Left cardiac atrium (tissue), 2 donors: Measurements from ENCODE around the gene ANAPC16. TPM values are rescaled to one million over a fixed set of nuclear protein-coding genes. Genes with fewer than 3 reads are reported as not detected.

Source experiments
- total RNA-seq, 2 donors: library from RNA; stranded (reverse); fragmentation: NEBNext Ultra II Directional; extraction: Animal tissue kit (Norgen Biotek cat#: 25700); gene quantifications; one replicate each; pipeline ENCODE4 v1.2.1, GENCODE V29; 2021
- donor health status: DM: no; HTN: yes; CAD: no; lungs with severe emphysema.
- donor health status: DM: yes; HTN: yes; CAD: no.

Gene ANAPC16
- total RNA-seq, 2 donors from 2014 or later, result 155 to 168 TPM

Other genes starting within 250 kb of the ANAPC16 start
- gene SPOCK2, start 127.5 kb upstream of the ANAPC16 start, total RNA-seq, result 1 to 10 TPM; 8.1 to 9.8 TPM
- 10 to 100 TPM; 25.2 to 28.1 TPM for gene ASCC1, start 264 bp downstream of the ANAPC16 start, total RNA-seq
- gene DDIT4, start 57.9 kb downstream of the ANAPC16 start, total RNA-seq, result 100 to 1,000 TPM in 1 of 2 donors, 10 to 100 TPM in 1; 88.8 to 112 TPM
- gene DNAJB12, start 138.9 kb downstream of the ANAPC16 start, total RNA-seq, result 10 to 100 TPM; 25.8 to 33.4 TPM